ENCODE data around the gene LGALS16. TPM values are rescaled to one million over a fixed set of nuclear protein-coding genes. Genes with fewer than 3 reads are reported as not detected.

The LGALS16 gene
- total RNA-seq, 4 donors from 2014 or later = not detected

- no peak for TF ChIP-seq CTCF (IDR thresholded peaks at IDR 0.05)
- no peak for DNase-seq (ENCODE audit: low spot score)
- no peak for ATAC-seq (ENCODE audit: low FRiP score)
Measured at GRCh38 chr19:39631626-39632025, 24.1 kb upstream of the LGALS16 start.

- TF ChIP-seq CTCF (IDR thresholded peaks at IDR 0.05) = no peak
- DNase-seq (ENCODE audit: low spot score) (no peak), ATAC-seq (ENCODE audit: low FRiP score) (no peak)
Measured at GRCh38 chr19:39637891-39638290, 17.8 kb upstream of the LGALS16 start.

GRCh38 chr19:39641773-39642172 lies 13.9 kb upstream of the LGALS16 start:
- no peak for DNase-seq (ENCODE audit: low spot score)
- no peak for TF ChIP-seq CTCF (IDR thresholded peaks at IDR 0.05)
- ATAC-seq (ENCODE audit: low FRiP score) = no peak

- TF ChIP-seq CTCF (IDR thresholded peaks at IDR 0.05) = no peak
- no peak for DNase-seq (ENCODE audit: low spot score)
- no peak for ATAC-seq (ENCODE audit: low FRiP score)
Measured at GRCh38 chr19:39643591-39643990, 12.1 kb upstream of the LGALS16 start.

GRCh38 chr19:39645800-39646411 lies 9.8 kb upstream of the LGALS16 start:
- TF ChIP-seq CTCF (IDR thresholded peaks at IDR 0.05) = no peak
- ATAC-seq (ENCODE audit: low FRiP score) (no peak), DNase-seq (ENCODE audit: low spot score) (no peak)

- TF ChIP-seq CTCF (IDR thresholded peaks at IDR 0.05) = no peak
- DNase-seq (ENCODE audit: low spot score) = no peak
- ATAC-seq (ENCODE audit: low FRiP score) = no peak
Measured at GRCh38 chr19:39647918-39648317, 7.8 kb upstream of the LGALS16 start.

GRCh38 chr19:39659791-39660190 lies 4.1 kb downstream of the LGALS16 start:
- no peak for ATAC-seq (ENCODE audit: low FRiP score)
- DNase-seq (ENCODE audit: low spot score) = no peak
- TF ChIP-seq CTCF (IDR thresholded peaks at IDR 0.05) = no peak

Measured in omental fat pad (tissue), 4 donors.